HG02678 (cell line): ENCODE measurements around the gene RYR1.
"Not testable (repeated sequence)": the region's sequence is repeated elsewhere in the genome, so short reads cannot be mapped to it uniquely, and the experiment has no call there.

Experiments
- ATAC-seq: cut with Tn5 transposase; IDR thresholded peaks from one replicate; pipeline ENCODE4 v1.9.1; 2021; ENCODE audit warnings: mild to moderate bottlenecking, moderate library complexity; ENCODE audit not compliant: unreplicated experiment

RYR1 gene

GRCh38 chr19:38512277-38512676 is 78.8 kb downstream of the RYR1 start:
- ATAC-seq = no peak

- ATAC-seq = not testable (repeated sequence)
These were observed 79.7 kb downstream of the RYR1 start for GRCh38 chr19:38513156-38513555.

- ATAC-seq = no peak
These were observed 80.3 kb downstream of the RYR1 start for GRCh38 chr19:38513762-38514167.

DNA sequence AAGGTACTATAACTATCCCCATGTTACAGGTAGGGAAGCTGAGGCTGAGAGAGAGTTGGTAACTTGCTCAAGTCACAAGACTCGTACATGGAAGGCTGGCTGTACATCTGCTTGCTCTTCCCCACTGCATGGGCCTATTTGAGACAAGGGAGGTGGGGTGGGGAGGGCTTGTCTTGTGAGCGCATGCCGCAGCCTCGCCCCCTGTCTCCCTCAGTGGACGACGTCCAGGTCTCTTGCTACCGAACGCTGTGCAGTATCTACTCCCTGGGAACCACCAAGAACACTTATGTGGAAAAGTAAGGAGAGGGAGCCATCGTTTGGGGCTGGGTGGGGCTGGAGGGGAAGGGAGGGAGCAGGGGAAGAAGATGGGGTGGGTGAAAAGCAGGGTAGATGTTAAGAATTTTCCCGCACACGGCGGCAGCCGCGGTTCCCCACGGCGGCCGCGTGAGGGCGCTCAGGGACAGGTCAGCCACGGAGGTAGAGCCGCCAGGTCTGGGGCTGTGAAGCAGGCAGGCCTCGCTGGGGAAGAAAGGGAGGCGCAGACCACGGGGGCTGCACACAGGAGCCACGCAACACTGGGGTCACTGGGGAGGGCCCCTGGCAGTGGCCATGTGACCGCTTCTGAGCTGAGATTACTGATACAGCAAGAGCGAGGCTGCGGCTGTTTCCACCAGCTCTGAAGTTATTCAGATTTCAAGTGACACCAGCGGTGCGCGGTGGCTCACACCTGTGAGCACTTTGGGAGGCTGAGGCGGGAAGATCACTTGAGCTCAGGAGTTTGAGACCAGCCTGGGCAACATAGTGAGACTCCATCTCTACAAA is 81.5 kb downstream of the RYR1 start:
- ATAC-seq = no peak

DNA sequence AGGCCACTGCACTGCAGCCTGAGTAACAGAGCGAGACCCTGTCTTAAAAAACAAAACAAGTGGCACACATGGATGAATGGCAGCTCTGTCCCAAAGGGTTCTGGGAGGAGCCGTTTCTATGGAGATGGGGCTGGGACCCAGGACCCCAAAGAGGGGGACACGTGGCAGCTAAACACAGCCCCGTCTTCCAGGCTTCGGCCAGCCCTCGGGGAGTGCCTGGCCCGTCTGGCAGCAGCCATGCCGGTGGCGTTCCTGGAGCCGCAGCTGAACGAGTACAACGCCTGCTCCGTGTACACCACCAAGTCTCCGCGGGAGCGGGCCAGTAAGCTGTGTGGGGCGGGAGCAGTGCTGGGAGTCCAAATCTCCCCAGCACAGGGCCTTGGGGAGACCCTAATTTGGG is 82.4 kb downstream of the RYR1 start:
- no peak for ATAC-seq

DNA sequence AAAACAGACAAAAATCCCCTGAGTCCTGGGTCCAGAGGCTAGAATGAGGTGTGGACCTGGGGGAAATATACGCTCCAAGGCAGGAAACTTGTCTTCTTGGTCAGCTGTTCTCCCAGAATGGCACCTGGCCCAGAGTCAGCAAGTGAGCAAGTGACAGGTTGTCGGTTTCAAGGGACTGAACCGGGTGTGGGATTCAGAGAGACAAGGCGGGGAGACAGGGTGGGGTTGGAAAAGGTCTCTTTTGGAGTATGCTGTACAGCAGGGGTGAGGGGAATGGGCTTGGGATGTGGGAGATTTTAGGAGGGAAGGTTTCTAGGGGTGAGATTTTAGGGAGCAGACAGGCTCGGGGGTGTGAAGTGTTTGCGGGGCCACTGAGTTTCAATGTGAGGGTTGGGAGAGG is 83.3 kb downstream of the RYR1 start:
- no peak for ATAC-seq

GRCh38 chr19:38517321-38517720 is 83.8 kb downstream of the RYR1 start:
- no peak for ATAC-seq

- not testable (repeated sequence) for ATAC-seq
These were observed 84.5 kb downstream of the RYR1 start for GRCh38 chr19:38517980-38518379.

GRCh38 chr19:38519168-38519567 is 85.7 kb downstream of the RYR1 start:
- ATAC-seq = no peak

GRCh38 chr19:38519988-38520387 is 86.5 kb downstream of the RYR1 start:
- ATAC-seq = no peak

GRCh38 chr19:38522915-38523314 is 89.4 kb downstream of the RYR1 start:
- ATAC-seq = no peak

DNA sequence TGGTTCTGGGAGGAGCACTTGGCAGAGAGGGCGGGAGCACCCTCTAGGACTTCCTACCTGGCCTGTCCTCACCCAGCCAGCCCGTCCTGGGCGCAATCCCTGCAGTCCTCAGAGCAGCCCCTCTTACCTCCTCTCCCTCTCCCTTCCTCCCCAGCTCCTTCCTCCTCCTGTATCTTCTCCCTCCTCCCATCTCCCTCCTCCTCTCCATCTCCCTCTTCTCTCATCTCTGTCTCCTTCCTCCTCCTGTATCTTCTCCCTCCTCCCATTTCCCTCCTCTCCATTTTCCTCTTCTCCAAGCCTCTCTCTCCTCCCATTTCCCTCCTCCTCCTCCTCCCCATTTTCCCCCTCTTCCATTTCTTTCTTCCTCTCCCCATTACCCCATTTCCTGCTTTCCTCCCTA is 89.8 kb downstream of the RYR1 start:
- ATAC-seq = no peak

DNA sequence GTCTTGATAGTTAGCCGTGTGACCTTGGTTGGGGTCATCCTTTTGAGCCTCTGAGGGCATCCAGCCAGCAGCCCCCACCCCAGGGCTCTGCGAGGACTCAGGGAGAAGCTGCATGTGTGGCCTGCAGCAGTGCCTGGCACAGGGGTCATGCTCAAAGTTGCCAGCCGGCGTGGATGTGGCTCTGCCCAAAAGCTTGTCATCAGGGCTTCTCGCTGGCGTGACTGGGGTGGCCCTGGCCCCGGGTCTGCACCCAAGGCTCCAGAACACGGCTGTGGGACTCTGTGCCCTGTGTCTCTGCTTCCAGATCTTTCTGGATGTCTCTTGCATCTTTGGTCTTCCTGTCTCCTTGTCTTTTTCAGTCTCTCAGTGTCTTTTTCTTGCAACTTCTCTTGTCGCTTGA is 90.9 kb downstream of the RYR1 start:
- ATAC-seq = no peak

- ATAC-seq = no peak
These were observed 91.6 kb downstream of the RYR1 start for GRCh38 chr19:38524994-38525634.

DNA sequence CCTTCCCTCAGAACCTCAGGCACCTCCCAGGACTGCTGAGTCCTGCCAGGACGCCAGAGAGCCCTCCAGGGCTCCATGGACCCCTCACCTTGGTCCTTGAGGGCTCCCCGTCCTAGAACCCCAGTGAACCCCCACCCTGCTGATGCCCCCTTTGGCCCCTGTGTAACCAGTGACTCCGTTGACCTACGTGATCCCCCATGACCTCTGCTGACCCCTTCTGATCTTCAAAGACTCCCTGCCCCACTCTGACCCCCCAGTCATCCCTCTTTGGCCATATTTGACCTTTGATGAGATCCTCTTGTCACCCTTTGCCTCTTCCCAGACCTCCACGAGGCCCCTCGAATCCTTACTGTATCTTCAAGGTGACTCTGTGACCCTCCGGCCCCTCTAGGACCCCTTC is 92.9 kb downstream of the RYR1 start:
- no peak for ATAC-seq

DNA sequence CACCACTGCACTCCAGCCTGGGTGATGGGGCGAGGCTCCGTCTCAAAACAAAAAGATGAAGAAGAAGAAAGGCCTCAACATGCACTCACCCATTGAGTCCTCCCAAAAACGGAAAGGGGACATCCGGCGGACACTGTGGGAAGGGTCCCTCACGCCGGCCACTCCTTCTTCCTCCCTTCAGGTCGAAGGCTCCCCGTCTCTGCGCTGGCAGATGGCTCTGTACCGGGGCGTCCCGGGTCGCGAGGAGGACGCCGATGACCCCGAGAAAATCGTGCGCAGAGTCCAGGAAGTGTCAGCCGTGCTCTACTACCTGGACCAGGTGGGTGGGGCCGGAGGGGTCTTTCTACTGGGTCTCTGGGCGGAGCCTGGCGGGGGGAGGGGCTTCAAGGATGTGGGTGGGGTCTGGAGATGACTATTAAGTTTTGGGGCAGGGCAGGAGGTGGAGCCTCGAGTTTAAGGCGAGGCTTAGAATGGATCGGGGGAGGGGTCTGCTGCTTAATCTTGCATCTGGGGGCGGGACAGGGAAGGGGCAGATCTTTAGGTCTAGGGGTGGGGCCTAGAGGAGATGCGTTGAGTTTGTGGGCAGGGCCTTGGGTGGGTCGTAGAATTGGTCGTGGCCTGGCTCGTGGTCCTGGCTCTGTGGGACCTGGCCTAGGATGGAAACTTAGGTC is 94.1 kb downstream of the RYR1 start:
- ATAC-seq = no peak

DNA sequence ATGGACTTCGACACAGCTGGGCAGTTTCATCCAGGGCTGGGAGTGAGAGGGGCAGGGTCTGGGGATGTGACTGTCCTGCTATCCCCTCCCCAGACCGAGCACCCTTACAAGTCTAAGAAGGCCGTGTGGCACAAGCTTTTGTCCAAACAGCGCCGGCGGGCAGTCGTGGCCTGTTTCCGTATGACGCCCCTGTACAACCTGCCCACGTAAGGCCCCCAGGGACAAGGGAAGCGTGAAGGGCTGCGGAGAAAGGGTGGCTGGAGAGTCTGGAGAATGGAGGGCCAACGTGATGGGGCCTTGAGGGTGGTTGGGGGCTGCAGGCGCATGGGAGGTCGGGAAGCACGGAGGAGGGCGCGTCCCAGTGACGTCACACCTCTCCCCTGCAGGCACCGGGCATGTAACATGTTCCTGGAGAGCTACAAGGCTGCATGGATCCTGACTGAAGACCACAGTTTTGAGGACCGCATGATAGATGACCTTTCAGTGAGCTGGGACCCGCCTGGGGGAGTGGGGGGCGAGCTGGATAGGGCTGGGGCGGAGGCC is 94.8 kb downstream of the RYR1 start:
- ATAC-seq = no peak

DNA sequence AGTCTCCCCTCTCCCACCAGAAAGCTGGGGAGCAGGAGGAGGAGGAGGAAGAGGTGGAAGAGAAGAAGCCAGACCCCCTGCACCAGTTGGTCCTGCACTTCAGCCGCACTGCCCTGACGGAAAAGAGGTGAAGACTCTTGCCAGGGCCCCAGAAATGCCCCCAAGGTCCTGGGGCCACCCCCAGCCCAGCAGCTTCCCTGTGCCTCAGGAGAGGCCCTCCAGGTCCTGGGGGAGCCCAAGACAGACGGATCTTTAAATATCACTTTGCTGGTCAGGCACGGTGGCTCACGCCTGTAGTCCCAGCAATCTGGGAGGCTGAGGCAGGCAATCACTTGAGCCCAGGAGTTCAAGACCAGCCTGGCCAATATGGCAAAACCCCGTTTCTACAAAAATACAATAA is 95.4 kb downstream of the RYR1 start:
- no peak for ATAC-seq

DNA sequence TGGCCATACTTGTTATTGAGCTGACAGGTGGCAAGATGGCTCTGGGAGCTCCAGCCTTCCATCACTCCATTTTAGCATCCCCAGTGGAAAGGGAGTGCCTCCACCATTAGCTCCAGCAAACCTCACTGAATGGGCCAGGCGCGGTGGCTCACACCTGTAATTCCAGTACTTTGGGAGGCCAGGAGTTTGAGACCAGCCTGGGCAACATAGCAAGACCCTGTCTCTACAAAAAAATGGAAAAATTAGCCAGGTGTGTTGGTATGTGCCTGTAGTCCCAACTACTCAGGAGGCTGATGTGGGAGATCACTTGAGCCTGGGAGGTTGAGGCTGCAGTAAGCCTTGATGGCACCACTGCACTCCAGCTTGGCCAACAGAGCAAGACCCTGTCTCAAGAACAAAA is 98.0 kb downstream of the RYR1 start:
- ATAC-seq = no peak

GRCh38 chr19:38532939-38533338 is 99.4 kb downstream of the RYR1 start:
- no peak for ATAC-seq

DNA sequence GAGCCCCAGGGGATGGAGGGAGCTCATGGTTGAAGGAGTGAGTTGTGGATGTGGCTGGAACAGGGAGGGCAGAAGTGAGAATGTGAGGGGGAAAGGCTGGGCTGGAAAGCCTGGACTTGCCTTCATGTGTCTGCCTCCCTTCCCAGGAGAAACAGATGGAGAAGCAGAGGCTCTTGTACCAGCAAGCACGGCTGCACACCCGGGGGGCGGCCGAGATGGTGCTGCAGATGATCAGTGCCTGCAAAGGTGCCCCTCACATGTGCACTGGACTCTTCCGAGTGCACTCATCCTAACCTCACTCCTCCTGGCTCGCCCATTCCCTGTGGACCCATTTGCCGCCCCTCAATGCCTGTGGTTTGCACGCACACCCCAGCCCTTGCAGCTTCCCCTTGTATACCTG is 101.1 kb downstream of the RYR1 start:
- no peak for ATAC-seq

- no peak for ATAC-seq
These were observed 101.7 kb downstream of the RYR1 start for GRCh38 chr19:38535212-38535611.
